Measurements from ENCODE around the gene ARHGEF33.

GRCh38 chr2:38981670-38982357 lies 92.1 kb downstream of the ARHGEF33 start:
- no peak for TF ChIP-seq POLR2A (IDR thresholded peaks at IDR 0.05)
- TF ChIP-seq CTCF (IDR thresholded peaks at IDR 0.05), result no peak

Data from uterus (tissue), 2 donors.